Activated naive CD4-positive, alpha-beta T cell treated with anti-CD3 and anti-CD28 coated beads for 36 hours (primary cell): Measurements from ENCODE around the gene CEP112. TPM values are rescaled to one million over a fixed set of nuclear protein-coding genes. Genes with fewer than 3 reads are reported as not detected.
"Not testable (repeated sequence)": the region's sequence is repeated elsewhere in the genome, so short reads cannot be mapped to it uniquely, and the experiment has no call there.

ENCODE experiments used
- CTCF ChIA-PET: fragments of 350-600 bp; sonication (Branson Sonifier 250); formaldehyde crosslinking; loops from one replicate; lab custom pipeline; 2021; ENCODE audit warnings: antibody characterized with exemption; lab: Charles Lee
- DNase-seq: peaks from one replicate; pipeline ENCODE4 v3.0.0-alpha.2; 2020
- H3K27ac Mint-ChIP-seq: one replicate; pipeline ENCODE4 v1.8.0; 2021; ENCODE audit warnings: mild to moderate bottlenecking, mixed read lengths
- H3K27me3 Mint-ChIP-seq: one replicate; pipeline ENCODE4 v1.8.0; 2021; ENCODE audit warnings: low read depth, mixed read lengths
- H3K36me3 Mint-ChIP-seq: one replicate; pipeline ENCODE4 v1.8.0; 2021; ENCODE audit warnings: low read depth, mixed read lengths
- H3K4me1 Mint-ChIP-seq: one replicate; pipeline ENCODE4 v1.8.0; 2021; ENCODE audit warnings: low read depth, mixed read lengths
- H3K4me3 Mint-ChIP-seq: one replicate; pipeline ENCODE4 v1.8.0; 2021; ENCODE audit warnings: mild to moderate bottlenecking, moderate library complexity, mixed read lengths
- H3K9me3 Mint-ChIP-seq: one replicate; pipeline ENCODE4 v1.8.0; 2021; ENCODE audit warnings: mixed read lengths
- intact Hi-C: fragments of 100-400 bp; cut with micrococcal nuclease; formaldehyde crosslinking; loops from one replicate; pipeline ENCODE4 v1.15.1; 2023
- total RNA-seq, 2 experiments: library from RNA; stranded (reverse); gene quantifications; one replicate each; pipeline ENCODE4 v1.2.3, GENCODE V29; 2021

Gene CEP112
- total RNA-seq, 2 experiments from 2014 or later: 0.49 to 0.95 TPM

- no peaks in the 10 kb centered on the region for H3K4me1 Mint-ChIP-seq
- no peaks in the 10 kb centered on the region for H3K27me3 Mint-ChIP-seq
- no peak for DNase-seq
- intact Hi-C loops: no loop called here
- peaks cover 4% of the 10 kb centered on the region for H3K9me3 Mint-ChIP-seq
- H3K36me3 Mint-ChIP-seq: no peaks in the 10 kb centered on the region
- H3K4me3 Mint-ChIP-seq: no peak overlapping the region
- no peak overlapping the region for H3K27ac Mint-ChIP-seq
- CTCF ChIA-PET: no interaction called here
Observed at GRCh38 chr17:65684631-65685030, 507.3 kb downstream of the CEP112 start.

GRCh38 chr17:65683428-65683827, 508.5 kb downstream of the CEP112 start:
- H3K27me3 Mint-ChIP-seq: no peaks in the 10 kb centered on the region
- no peak overlapping the region for H3K27ac Mint-ChIP-seq
- H3K4me1 Mint-ChIP-seq: peaks cover 4% of the 10 kb centered on the region
- peaks cover 4% of the 10 kb centered on the region for H3K9me3 Mint-ChIP-seq
- no peak for DNase-seq
- intact Hi-C loops: no loop called here
- CTCF ChIA-PET: interaction anchor here (1.7 kb wide), 1 partner anchor 12 kb away, joined by 3 read pairs; no protein-coding TSS in a partner anchor
- H3K4me3 Mint-ChIP-seq: no peak overlapping the region
- H3K36me3 Mint-ChIP-seq: no peaks in the 10 kb centered on the region

- H3K4me1 Mint-ChIP-seq, H3K4me3 Mint-ChIP-seq, intact Hi-C loops, H3K27me3 Mint-ChIP-seq, CTCF ChIA-PET, H3K9me3 Mint-ChIP-seq, DNase-seq, H3K27ac Mint-ChIP-seq, H3K36me3 Mint-ChIP-seq: not testable (repeated sequence)
Observed at GRCh38 chr17:65681763-65682162, 510.2 kb downstream of the CEP112 start.

- Mint-ChIP-seq H3K4me1 (peaks cover 8% of the 10 kb centered on the region), H3K4me3 (no peak overlapping the region), H3K27me3 (no peaks in the 10 kb centered on the region), H3K27ac (no peak overlapping the region), H3K9me3 (peaks cover 4% of the 10 kb centered on the region), H3K36me3 (no peaks in the 10 kb centered on the region)
- intact Hi-C loops: no loop called here
- no peak for DNase-seq
- CTCF ChIA-PET: interaction anchor here (1.2 kb wide), 1 partner anchor 16 kb away, joined by 4 read pairs; no protein-coding TSS in a partner anchor
Observed at GRCh38 chr17:65679165-65679845, 512.6 kb downstream of the CEP112 start.

GRCh38 chr17:65678546-65678945, 513.4 kb downstream of the CEP112 start:
- CTCF ChIA-PET: interaction anchor here (1.2 kb wide), 1 partner anchor 17 kb away, joined by 4 read pairs; no protein-coding TSS in a partner anchor
- peaks cover 4% of the 10 kb centered on the region for H3K9me3 Mint-ChIP-seq
- no peak overlapping the region for H3K4me3 Mint-ChIP-seq
- H3K27me3 Mint-ChIP-seq: no peaks in the 10 kb centered on the region
- H3K27ac Mint-ChIP-seq: no peak overlapping the region
- intact Hi-C loops: no loop called here
- no peak for DNase-seq
- H3K4me1 Mint-ChIP-seq: peaks cover 8% of the 10 kb centered on the region
- H3K36me3 Mint-ChIP-seq: no peaks in the 10 kb centered on the region

GRCh38 chr17:65677932-65678331, 514.0 kb downstream of the CEP112 start:
- no peak overlapping the region for H3K4me3 Mint-ChIP-seq
- CTCF ChIA-PET: no interaction called here
- no peaks in the 10 kb centered on the region for H3K27me3 Mint-ChIP-seq
- H3K9me3 Mint-ChIP-seq: peaks cover 4% of the 10 kb centered on the region
- no peak for DNase-seq
- H3K4me1 Mint-ChIP-seq: peaks cover 8% of the 10 kb centered on the region
- H3K36me3 Mint-ChIP-seq: no peaks in the 10 kb centered on the region
- intact Hi-C loops: no loop called here
- no peak overlapping the region for H3K27ac Mint-ChIP-seq

GRCh38 chr17:65674246-65675045, 517.5 kb downstream of the CEP112 start:
- no peaks in the 10 kb centered on the region for H3K9me3 Mint-ChIP-seq
- H3K27ac Mint-ChIP-seq: no peak overlapping the region
- no peak overlapping the region for H3K4me3 Mint-ChIP-seq
- intact Hi-C loops: no loop called here
- no peaks in the 10 kb centered on the region for H3K36me3 Mint-ChIP-seq
- no peaks in the 10 kb centered on the region for H3K27me3 Mint-ChIP-seq
- H3K4me1 Mint-ChIP-seq: peaks cover 8% of the 10 kb centered on the region
- CTCF ChIA-PET: no interaction called here
- DNase-seq: no peak

GRCh38 chr17:65670667-65671371, 521.1 kb downstream of the CEP112 start:
- intact Hi-C loops: no loop called here
- Mint-ChIP-seq H3K27me3 (no peaks in the 10 kb centered on the region), H3K9me3 (no peaks in the 10 kb centered on the region), H3K4me1 (no peaks in the 10 kb centered on the region), H3K36me3 (no peaks in the 10 kb centered on the region), H3K4me3 (no peak overlapping the region), H3K27ac (no peak overlapping the region)
- DNase-seq: no peak
- CTCF ChIA-PET: no interaction called here

- intact Hi-C loops: no loop called here
- Mint-ChIP-seq H3K36me3 (no peaks in the 10 kb centered on the region), H3K9me3 (no peaks in the 10 kb centered on the region), H3K27me3 (no peaks in the 10 kb centered on the region), H3K4me1 (no peaks in the 10 kb centered on the region), H3K27ac (no peak overlapping the region), H3K4me3 (no peak overlapping the region)
- CTCF ChIA-PET: interaction anchor here (0.6 kb wide), 1 partner anchor 374 kb away, joined by 3 read pairs; no protein-coding TSS in a partner anchor
- no peak for DNase-seq
Observed at GRCh38 chr17:65668211-65668610, 523.7 kb downstream of the CEP112 start.

GRCh38 chr17:65667656-65668055, 524.3 kb downstream of the CEP112 start:
- CTCF ChIA-PET: interaction anchor here (0.7 kb wide), 1 partner anchor 21 kb away, joined by 3 read pairs; no protein-coding TSS in a partner anchor

GRCh38 chr17:65666876-65667321, 525.0 kb downstream of the CEP112 start:
- H3K4me1 Mint-ChIP-seq: no peaks in the 10 kb centered on the region
- no peak overlapping the region for H3K27ac Mint-ChIP-seq
- intact Hi-C loops: no loop called here
- no peaks in the 10 kb centered on the region for H3K27me3 Mint-ChIP-seq
- CTCF ChIA-PET: no interaction called here
- H3K9me3 Mint-ChIP-seq: no peaks in the 10 kb centered on the region
- DNase-seq: no peak
- H3K36me3 Mint-ChIP-seq: no peaks in the 10 kb centered on the region
- H3K4me3 Mint-ChIP-seq: no peak overlapping the region

More at GRCh38 chr17:65667656-65668055, 524.3 kb downstream of the CEP112 start:
- no peak for DNase-seq
- Mint-ChIP-seq H3K36me3 (no peaks in the 10 kb centered on the region), H3K27me3 (no peaks in the 10 kb centered on the region), H3K4me1 (no peaks in the 10 kb centered on the region), H3K9me3 (no peaks in the 10 kb centered on the region), H3K4me3 (no peak overlapping the region), H3K27ac (no peak overlapping the region)
- intact Hi-C loops: no loop called here

GRCh38 chr17:65665966-65666365, 526.0 kb downstream of the CEP112 start:
- H3K4me3 Mint-ChIP-seq: no peak overlapping the region
- intact Hi-C loops: no loop called here
- H3K36me3 Mint-ChIP-seq: no peaks in the 10 kb centered on the region
- CTCF ChIA-PET: interaction anchor here (0.6 kb wide), 1 partner anchor 283 kb away, joined by 3 read pairs; no protein-coding TSS in a partner anchor
- no peak for DNase-seq
- H3K9me3 Mint-ChIP-seq: no peaks in the 10 kb centered on the region
- H3K27ac Mint-ChIP-seq: no peak overlapping the region
- peaks cover 2% of the 10 kb centered on the region for H3K4me1 Mint-ChIP-seq
- no peaks in the 10 kb centered on the region for H3K27me3 Mint-ChIP-seq
